WI38 (cell line): ENCODE measurements around the gene ATP11C.
A peak's percentile ranks its signal among the peaks of the same experiment; 100 is the strongest.
"Not testable (repeated sequence)": the region's sequence is repeated elsewhere in the genome, so short reads cannot be mapped to it uniquely, and the experiment has no call there.

Source experiments
- H3K4me3 ChIP-seq: 2 replicates; pipeline ENCODE4 v1.5.1; 2011; ENCODE audit warnings: low read depth, mild to moderate bottlenecking, control low read depth, low read length
- TF ChIP-seq, protein P1 (sequence below): IDR thresholded peaks from 2 replicates; pipeline ENCODE4 v1.5.1; 2012; ENCODE audit warnings: low read depth, mild to moderate bottlenecking, control low read depth, low read length

ATP11C gene

DNA sequence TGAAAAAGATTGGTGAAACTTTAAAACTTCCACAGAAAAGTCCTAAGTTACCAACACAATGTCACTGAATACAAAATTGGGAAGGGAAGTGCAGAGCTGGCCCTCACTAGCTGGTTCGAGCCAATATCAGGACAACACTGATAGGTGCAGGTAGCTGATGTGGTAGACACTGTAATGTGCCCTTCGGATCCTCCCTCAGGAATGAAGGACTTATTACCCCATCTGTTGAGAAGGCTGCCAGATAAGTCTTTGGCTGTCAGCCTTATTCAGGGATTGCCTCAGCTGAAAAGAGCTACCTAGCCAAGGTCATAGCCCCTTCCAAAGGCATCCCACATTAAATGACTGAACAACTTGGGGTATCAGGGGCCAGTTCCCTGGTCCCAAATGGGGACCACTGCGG is 230.2 kb downstream of the ATP11C start:
- TF ChIP-seq, protein P1, sequence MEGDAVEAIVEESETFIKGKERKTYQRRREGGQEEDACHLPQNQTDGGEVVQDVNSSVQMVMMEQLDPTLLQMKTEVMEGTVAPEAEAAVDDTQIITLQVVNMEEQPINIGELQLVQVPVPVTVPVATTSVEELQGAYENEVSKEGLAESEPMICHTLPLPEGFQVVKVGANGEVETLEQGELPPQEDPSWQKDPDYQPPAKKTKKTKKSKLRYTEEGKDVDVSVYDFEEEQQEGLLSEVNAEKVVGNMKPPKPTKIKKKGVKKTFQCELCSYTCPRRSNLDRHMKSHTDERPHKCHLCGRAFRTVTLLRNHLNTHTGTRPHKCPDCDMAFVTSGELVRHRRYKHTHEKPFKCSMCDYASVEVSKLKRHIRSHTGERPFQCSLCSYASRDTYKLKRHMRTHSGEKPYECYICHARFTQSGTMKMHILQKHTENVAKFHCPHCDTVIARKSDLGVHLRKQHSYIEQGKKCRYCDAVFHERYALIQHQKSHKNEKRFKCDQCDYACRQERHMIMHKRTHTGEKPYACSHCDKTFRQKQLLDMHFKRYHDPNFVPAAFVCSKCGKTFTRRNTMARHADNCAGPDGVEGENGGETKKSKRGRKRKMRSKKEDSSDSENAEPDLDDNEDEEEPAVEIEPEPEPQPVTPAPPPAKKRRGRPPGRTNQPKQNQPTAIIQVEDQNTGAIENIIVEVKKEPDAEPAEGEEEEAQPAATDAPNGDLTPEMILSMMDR, result no peak

DNA sequence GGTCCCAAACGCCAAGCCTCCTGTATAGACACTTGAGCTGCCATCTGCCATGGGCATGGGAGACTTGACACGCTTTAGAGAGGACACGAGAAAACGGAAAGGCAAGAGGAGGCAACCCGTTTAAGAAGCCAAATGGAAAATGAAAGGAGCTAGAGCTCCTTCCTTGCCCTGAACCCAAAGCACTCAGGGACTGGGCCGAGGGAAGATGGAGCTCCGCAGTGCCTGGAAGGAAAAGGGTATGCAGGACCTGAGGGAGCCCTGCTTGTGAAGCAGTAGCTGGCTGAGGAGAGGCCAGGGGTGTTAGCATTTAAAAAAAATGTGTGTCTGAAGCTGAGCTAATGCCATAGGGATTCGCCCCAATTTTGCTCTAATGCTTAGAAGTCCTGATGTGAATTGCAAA is 239.9 kb downstream of the ATP11C start:
- TF ChIP-seq, protein P1, result no peak
- H3K4me3 ChIP-seq, result no peak overlapping the region

More for the DNA sequence above, 230.2 kb downstream of the ATP11C start:
- H3K4me3 ChIP-seq, result no peak overlapping the region

DNA sequence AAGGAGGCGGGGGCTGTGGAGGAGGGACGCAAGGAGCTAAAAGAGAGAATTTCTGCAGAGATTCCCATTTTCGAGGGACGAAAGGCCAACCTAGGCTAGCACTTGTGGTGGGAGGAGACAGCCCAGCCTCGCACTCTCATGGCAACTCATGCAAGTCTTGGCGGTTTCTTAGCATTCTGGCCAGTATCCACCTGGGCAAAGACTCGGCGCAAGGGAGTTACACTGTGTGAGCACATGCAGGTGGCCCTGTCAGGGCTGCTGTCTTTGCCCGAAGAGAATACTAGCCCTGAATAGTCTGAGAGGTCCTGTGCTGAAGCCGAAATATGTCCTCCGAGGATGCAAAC is 240.4 kb downstream of the ATP11C start:
- TF ChIP-seq, protein P1, result no peak
- peak overlapping the region; percentile 26 for H3K4me3 ChIP-seq

DNA sequence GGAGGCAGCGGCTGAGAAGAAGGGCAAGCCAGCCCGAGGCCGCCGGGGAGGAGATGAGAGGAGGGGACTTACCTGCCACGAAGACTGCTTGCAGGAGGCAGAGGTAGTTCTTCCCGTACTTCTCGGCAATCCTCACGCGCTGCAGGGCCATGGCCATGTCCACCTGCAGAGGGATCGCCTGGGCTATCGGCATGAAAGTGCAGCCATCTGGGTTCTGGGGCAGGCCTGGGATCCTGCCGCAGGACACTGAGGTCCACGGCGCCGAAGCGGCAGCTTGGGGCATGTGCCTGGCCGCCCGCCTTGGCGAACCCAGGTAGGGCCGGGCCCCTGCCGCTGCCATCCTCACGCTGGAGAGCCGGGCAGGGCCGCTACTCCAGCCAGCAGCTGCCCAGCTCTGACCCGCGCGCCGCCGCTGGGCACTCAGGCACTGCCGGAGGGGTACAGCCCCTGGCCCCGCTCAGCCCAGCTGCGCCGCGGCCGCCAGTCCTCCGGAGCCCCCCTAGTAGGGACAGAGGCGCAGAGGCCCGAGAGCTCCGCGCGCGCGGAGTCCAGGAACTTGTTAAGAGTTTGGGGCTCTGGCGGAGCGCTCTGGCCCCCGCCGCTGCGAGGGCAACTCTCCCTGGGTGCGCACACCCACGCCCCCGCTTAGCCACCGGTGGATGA is 240.9 kb downstream of the ATP11C start:
- H3K4me3 ChIP-seq, result peak overlapping the region; percentile 26
- TF ChIP-seq, protein P1, result no peak

DNA sequence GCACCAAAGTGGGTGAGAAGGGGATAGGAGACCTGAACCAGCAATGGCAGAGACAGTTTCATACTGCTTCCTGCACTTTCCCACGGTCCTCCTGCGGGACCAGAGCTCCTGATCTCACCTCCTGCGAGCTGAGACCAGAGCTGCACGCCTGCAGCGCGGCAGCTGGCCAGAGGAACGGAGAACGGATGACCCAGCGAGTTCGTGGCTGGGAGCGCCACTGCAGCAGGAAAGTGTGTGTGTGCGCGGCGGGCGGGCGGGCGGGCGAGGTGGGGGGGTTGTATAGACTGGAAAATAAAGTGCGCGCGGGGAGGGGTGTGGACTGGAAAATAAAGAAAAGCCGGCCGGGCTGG is 241.4 kb downstream of the ATP11C start:
- H3K4me3 ChIP-seq, result no peak overlapping the region; the same call in 1 of the 2 replicates
- TF ChIP-seq, protein P1, result no peak

DNA sequence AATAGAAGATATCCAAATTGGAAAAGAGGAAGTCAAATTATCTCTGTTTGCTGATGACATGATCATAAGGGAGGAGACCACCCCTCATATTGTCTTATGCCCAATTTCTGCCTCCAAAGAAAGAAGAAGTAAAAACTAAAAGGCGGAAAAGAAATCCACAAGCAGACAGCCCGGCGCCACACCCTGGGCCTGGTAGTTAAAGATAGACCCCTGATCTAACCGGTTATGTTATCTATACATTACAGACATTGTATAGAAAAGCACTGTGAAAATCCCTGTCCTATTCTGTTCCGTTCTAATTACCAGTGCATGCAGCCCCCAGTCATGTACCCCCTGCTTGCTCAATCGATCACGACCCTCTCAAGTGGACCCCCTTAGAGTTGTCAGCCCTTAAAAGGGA is 247.7 kb downstream of the ATP11C start:
- not testable (repeated sequence) for H3K4me3 ChIP-seq

DNA sequence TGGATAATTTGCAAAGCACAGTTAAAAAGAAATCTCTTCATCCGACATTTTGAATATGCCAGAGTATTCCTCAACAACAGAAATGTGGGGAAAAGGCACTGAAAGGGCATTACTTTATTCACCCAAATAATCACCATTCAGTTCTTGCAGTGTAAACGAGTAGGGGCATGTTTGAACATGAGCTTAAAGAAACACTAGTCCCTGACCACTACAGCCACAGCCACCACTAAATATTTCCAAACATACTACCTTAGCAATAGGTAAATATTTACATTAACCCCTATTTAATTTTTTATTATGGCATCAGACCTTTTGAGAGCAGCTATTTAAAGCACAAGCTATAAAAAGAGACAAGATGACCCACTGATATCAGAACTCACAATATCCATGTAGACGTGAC is 252.5 kb downstream of the ATP11C start:
- TF ChIP-seq, protein P1, result no peak
- H3K4me3 ChIP-seq, result no peak overlapping the region
